A549 (cell line): ENCODE results near the gene MAST3. TPM values are rescaled to one million over a fixed set of nuclear protein-coding genes. Genes with fewer than 3 reads are reported as not detected.
"Not testable (repeated sequence)": the region's sequence is repeated elsewhere in the genome, so short reads cannot be mapped to it uniquely, and the experiment has no call there.

Source experiments
- ATAC-seq, 2 experiments: fragments of 200-7000 bp in 1 of 2; fragments of >200 bp in 1 of 2; cut with Nextera tagmentation in 1 of 2; cut with Tn5 transposase in 1 of 2; 3 replicates each; pipeline versions ENCODE4 v1.8.0 to v1.9.1; 2018 to 2020; ENCODE audit warnings: mild to moderate bottlenecking in 1 of 2, moderate library complexity in 1 of 2
- CTCF ChIA-PET: fragments of 300-600 bp; sonication (Branson Sonifier 250); formaldehyde crosslinking; extraction: SDS; loops from one replicate; lab custom pipeline; 2021; ENCODE audit warnings: antibody characterized with exemption, inconsistent platforms; lab: Yijun Ruan, JAX
- POLR2A ChIA-PET: fragments of 350-600 bp; formaldehyde crosslinking; extraction: SDS; loops from one replicate; lab custom pipeline; 2021; ENCODE audit warnings: antibody characterized with exemption, inconsistent platforms; lab: Yijun Ruan, JAX
- DNase-seq, 2 experiments: peaks; one replicate each; pipeline versions ENCODE4 v3.0.0 to v3.0.0-alpha.2; 2011 to 2016; ENCODE audit warnings: low read depth in 1 of 2, low spot score in 1 of 2
- FAIRE-seq: peaks from 2 replicates; lab custom pipeline; 2011; peaks lifted over from hg19 to GRCh38; lab: Jason Lieb, UNC
- H3K27ac ChIP-seq, 2 experiments: fragments of >200 bp; sonication (Bioruptor Twin); formaldehyde crosslinking; 3 replicates each; pipeline ENCODE4 v1.5.1; 2016 to 2017
- H3K4me1 ChIP-seq: fragments of >200 bp; sonication (Bioruptor Twin); formaldehyde crosslinking; 3 replicates; pipeline ENCODE4 v1.6.1; 2016
- H3K4me2 ChIP-seq: fragments of >200 bp; sonication (Bioruptor Twin); formaldehyde crosslinking; 3 replicates; pipeline ENCODE4 v1.6.1; 2016
- H3K4me3 ChIP-seq: fragments of >200 bp; sonication (Bioruptor Twin); formaldehyde crosslinking; 3 replicates; pipeline ENCODE4 v1.5.1; 2016
- H3K9me3 ChIP-seq: fragments of >200 bp; sonication (Bioruptor Twin); formaldehyde crosslinking; 3 replicates; pipeline ENCODE4 v1.6.1; 2016
- CBX2 ChIP-seq: fragments of 200-600 bp; sonication (generic); IDR thresholded peaks from 2 replicates; pipeline ENCODE4 v1.6.1; 2016; ENCODE audit warnings: low read depth, mild to moderate bottlenecking, borderline replicate concordance
- E2F6 ChIP-seq: IDR thresholded peaks from 2 replicates; pipeline ENCODE4 v1.6.1; 2012; ENCODE audit warnings: low read depth, borderline replicate concordance
- ELK1 ChIP-seq: fragments of 150-350 bp; IDR thresholded peaks from 2 replicates; pipeline ENCODE4 v1.6.1; 2014; ENCODE audit warnings: low read depth, mild to moderate bottlenecking, low read length
- GATA3 ChIP-seq: IDR thresholded peaks from 2 replicates; pipeline ENCODE4 v1.6.1; 2012; ENCODE audit warnings: borderline replicate concordance
- HMGXB4 ChIP-seq: fragments of 250-450 bp; sonication (Bioruptor Pico); IDR thresholded peaks from 2 replicates; pipeline ENCODE4 v1.5.0; 2021; ENCODE audit warnings: mild to moderate bottlenecking, moderate library complexity, borderline replicate concordance
- JUN ChIP-seq, 2 experiments: fragments of >200 bp; sonication (Bioruptor Twin); formaldehyde crosslinking; IDR thresholded peaks; 2 replicates in 1 of 2; 3 replicates in 1 of 2; pipeline ENCODE4 v1.6.1; 2016 to 2017
- KDM1A ChIP-seq: fragments of 200-600 bp; sonication (generic); IDR thresholded peaks from 2 replicates; pipeline ENCODE4 v1.6.1; 2016; ENCODE audit warnings: low read depth, mild to moderate bottlenecking
- MYC ChIP-seq: IDR thresholded peaks from 2 replicates; pipeline ENCODE4 v1.6.1; 2012; ENCODE audit warnings: mild to moderate bottlenecking, inconsistent platforms, low read length, improper control_type of control experiment, borderline replicate concordance
- NFE2L2 ChIP-seq: fragments of 150-350 bp; conservative IDR thresholded peaks from 2 replicates; pipeline ENCODE4 v1.6.1; 2014; ENCODE audit warnings: low read length
- NPAS2 ChIP-seq: fragments of 250-450 bp; sonication (Bioruptor Pico); IDR thresholded peaks from 2 replicates; pipeline ENCODE4 v1.8.0; 2022; ENCODE audit warnings: mild to moderate bottlenecking, moderate library complexity, borderline replicate concordance
- POLR2A ChIP-seq: IDR thresholded peaks from 2 replicates; pipeline ENCODE4 v1.6.1; 2012; ENCODE audit warnings: mild to moderate bottlenecking, low read length
- RCOR1 ChIP-seq: fragments of 150-350 bp; IDR thresholded peaks from 2 replicates; pipeline ENCODE4 v1.6.1; 2014; ENCODE audit warnings: antibody characterized with exemption, low read length, low read depth
- TP53 ChIP-seq: fragments of 250-450 bp; sonication (Bioruptor Pico); IDR thresholded peaks from 2 replicates; pipeline ENCODE4 v1.5.0; 2021; ENCODE audit warnings: mild to moderate bottlenecking, moderate library complexity
- ZC3H11A ChIP-seq: fragments of 450-650 bp; IDR thresholded peaks from 2 replicates; pipeline ENCODE4 v1.6.1; 2014; ENCODE audit warnings: antibody characterized with exemption, mild to moderate bottlenecking
- ZFP36 ChIP-seq: fragments of 450-650 bp; IDR thresholded peaks from 2 replicates; pipeline ENCODE4 v1.6.1; 2014; ENCODE audit warnings: borderline replicate concordance; ENCODE audit not compliant: partially characterized antibody
- ZNF302 ChIP-seq: fragments of 250-450 bp; sonication (Bioruptor Pico); IDR thresholded peaks from 2 replicates; pipeline ENCODE4 v1.9.0; 2021; ENCODE audit warnings: inconsistent platforms, mild to moderate bottlenecking, moderate library complexity
- WGBS: methylation state at CpG from one replicate; pipeline ENCODE4 v1.1.6; 2017; ENCODE audit errors: missing lambda C conversion rate; 5-methylcytosine and 5-hydroxymethylcytosine counted together
- polyA plus RNA-seq, 4 experiments: library from polyadenylated mRNA; depleted of rRNA in 3 of 4; stranded (reverse); fragments of >200 nt; fragmentation: RNase III in 1 of 4; extraction: RNeasy Plus Mini Kit Qiagen cat#74134 plus additional on column Dnase treatment in 1 of 4; gene quantifications; 2 replicates in 3 of 4; 3 replicates in 1 of 4; pipeline ENCODE4 v1.2.3, GENCODE V29; 2011 to 2017
- TF ChIP-seq, protein P1 (sequence below): fragments of 250-450 bp; sonication (Bioruptor Pico); IDR thresholded peaks from 2 replicates; pipeline ENCODE4 v1.5.0; 2020; ENCODE audit warnings: low read depth, mild to moderate bottlenecking, moderate library complexity
- TF ChIP-seq, protein P2 (sequence below): IDR thresholded peaks from 2 replicates; pipeline ENCODE4 v1.6.1; 2012

The MAST3 gene
- polyA plus RNA-seq, 2 of the 4 experiments (the other 2 are of a cell fraction) = 1.3 to 2.5 TPM

DNA sequence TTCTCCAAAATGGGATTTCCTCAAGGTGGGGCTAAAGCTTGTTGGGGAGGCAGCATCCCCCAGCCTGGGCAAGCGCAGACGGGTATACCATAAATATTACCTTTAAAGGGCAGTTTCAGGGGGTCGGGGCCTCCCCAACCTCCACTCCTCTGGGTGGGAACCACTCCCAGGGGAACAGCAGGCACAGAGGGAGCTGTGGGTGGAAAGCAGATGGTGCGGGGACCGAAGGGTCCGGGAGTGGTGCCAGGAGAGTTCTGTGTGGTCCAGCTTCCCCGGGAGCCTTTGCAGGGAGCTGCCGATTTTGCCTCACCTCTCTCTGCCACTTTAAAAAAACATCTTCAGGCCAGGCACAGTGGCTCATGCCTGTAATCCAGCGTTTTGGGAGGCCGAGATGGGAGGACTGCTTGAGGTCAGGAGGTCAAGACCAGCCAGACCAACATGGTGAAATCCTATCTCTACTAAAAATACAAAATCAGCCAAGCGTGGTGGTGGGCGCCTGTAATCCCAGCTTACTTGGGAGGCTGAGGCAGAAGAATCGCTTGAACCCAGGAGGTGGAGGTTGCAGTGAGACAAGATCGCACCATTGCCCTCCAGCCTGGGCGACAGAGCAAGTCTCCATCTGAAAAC lies 5.5 kb downstream of the MAST3 start (continued):
- TF ChIP-seq ZNF302 (CRISPR knock-in tag) (no peak), ZFP36 (no peak), RCOR1 (no peak), MYC (no peak)
- TF ChIP-seq, protein P1, sequence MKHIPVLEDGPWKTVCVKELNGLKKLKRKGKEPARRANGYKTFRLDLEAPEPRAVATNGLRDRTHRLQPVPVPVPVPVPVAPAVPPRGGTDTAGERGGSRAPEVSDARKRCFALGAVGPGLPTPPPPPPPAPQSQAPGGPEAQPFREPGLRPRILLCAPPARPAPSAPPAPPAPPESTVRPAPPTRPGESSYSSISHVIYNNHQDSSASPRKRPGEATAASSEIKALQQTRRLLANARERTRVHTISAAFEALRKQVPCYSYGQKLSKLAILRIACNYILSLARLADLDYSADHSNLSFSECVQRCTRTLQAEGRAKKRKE (CRISPR knock-in tag) = no peak

DNA sequence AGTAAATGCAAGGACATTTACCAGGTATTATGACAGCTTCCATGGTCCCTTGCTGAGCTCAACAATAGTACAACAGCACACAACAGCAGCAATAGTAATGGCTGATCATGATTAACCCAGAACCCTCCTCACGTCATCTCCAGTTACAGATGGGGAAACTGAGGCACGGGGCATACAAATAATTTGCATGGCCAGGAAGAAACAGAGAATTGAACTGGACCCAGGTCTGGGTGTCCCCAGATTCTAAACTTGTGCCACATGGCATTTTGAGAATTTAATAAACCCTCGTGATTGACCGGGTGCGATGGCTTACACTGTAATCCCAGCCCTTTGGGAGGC lies 7.2 kb downstream of the MAST3 start:
- no peak for FAIRE-seq
- CTCF ChIA-PET = interaction anchor here (1.4 to 2.4 kb wide), 2 partner anchors 7 to 9 kb away, joined by 5 to 8 read pairs; no protein-coding TSS in a partner anchor

GRCh38 chr19:18105259-18105658 lies 7.7 kb downstream of the MAST3 start:
- H3K4me3 ChIP-seq, DNase-seq, ATAC-seq, H3K9me3 ChIP-seq, FAIRE-seq, H3K4me2 ChIP-seq, H3K27ac ChIP-seq, POLR2A ChIA-PET: not testable (repeated sequence)
- H3K4me1 ChIP-seq = peaks cover 19% of the 10 kb centered on the region
- CTCF ChIA-PET = interaction anchor here (1.4 kb wide), 1 partner anchor 8 kb away, joined by 5 read pairs; no protein-coding TSS in a partner anchor
- 70% methylated on average over 7 of the region's 7 CpGs for WGBS

More for the DNA sequence above, 7.2 kb downstream of the MAST3 start:
- H3K9me3 ChIP-seq = no peaks in the 10 kb centered on the region
- peak overlapping the region; percentile 81 for H3K4me2 ChIP-seq
- ATAC-seq (peak in 1 of 2 experiments; percentile 67; a peak in 2 of 6 replicates), DNase-seq (no peak)
- POLR2A ChIA-PET = no interaction called here
- TF ChIP-seq POLR2A = no peak
- TF ChIP-seq, protein P1 (CRISPR knock-in tag) = no peak
- no peak for TF ChIP-seq TP53 (CRISPR knock-in tag)
- TF ChIP-seq E2F6 = no peak
- TF ChIP-seq GATA3 = no peak
- no peak for TF ChIP-seq JUN (IDR thresholded peaks at IDR 0.05)
- TF ChIP-seq CBX2 = no peak
- TF ChIP-seq ZC3H11A = no peak
- TF ChIP-seq, protein P2, sequence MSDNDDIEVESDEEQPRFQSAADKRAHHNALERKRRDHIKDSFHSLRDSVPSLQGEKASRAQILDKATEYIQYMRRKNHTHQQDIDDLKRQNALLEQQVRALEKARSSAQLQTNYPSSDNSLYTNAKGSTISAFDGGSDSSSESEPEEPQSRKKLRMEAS = no peak
- TF ChIP-seq HMGXB4 = no peak
- no peak for TF ChIP-seq NFE2L2
- TF ChIP-seq ZNF302 (CRISPR knock-in tag) = no peak
- TF ChIP-seq ZFP36 = no peak
- TF ChIP-seq KDM1A = no peak
- TF ChIP-seq ELK1 = no peak
- no peak for TF ChIP-seq NPAS2 (CRISPR knock-in tag)
- peaks cover 19% of the 10 kb centered on the region for H3K4me1 ChIP-seq
- H3K27ac ChIP-seq = peak overlapping the region; percentile 59 to 81; a peak in 5 of 6 replicates
- H3K4me3 ChIP-seq = peak overlapping the region; percentile 42
- 50% methylated on average over 5 of the region's 5 CpGs for WGBS
